GM20000 (cell line): Measurements from ENCODE around the gene CDKAL1.

Experiments used
- DNase-seq: peaks from one replicate; pipeline ENCODE4 v3.0.0; 2012; ENCODE audit warnings: low spot score
- TF ChIP-seq, protein P1 (sequence below): IDR thresholded peaks from 2 replicates; pipeline ENCODE4 v1.5.1; 2012; ENCODE audit warnings: mild to moderate bottlenecking, control low read depth; ENCODE audit errors: extremely low read depth, missing control alignments

Gene CDKAL1

DNA sequence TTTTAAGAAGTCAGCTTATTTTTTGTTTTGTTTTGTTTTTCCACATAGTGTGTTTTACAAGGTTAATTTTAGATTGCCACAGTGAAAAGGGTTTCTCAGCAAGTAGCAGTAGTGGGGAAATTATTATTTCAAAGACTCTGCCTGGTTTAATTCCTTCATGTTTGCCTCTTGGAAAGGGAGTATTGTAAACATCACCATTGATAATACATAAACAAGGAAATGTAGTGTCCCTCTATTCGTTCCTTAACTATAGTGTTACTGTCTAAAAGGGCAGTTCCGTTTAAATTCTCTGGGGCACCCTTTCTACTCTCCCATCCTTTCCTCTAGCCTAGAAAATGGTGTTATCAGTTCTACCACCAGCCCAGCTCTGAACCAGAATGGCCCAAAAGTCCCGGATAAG lies 668.3 kb downstream of the CDKAL1 start:
- no peak for DNase-seq

DNA sequence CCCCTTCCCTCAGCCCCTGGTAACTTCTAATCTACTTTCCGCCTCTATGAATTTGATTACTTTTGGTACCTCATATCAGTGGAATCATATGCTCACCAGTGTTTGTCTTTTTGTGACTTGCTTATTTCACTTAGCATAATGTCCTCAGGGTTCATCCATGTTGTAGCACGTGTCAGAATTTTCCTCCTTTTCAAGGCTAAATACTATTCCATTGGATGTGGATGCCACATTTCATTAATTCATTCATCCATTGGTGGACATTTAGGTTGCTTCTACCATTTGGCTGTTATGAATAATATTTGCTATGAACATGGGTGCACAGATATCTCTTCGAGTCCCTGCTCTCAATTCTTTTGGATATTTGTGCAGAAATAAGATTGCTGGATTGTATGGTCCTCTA lies 670.7 kb downstream of the CDKAL1 start:
- no peak for DNase-seq
- TF ChIP-seq, protein P1, sequence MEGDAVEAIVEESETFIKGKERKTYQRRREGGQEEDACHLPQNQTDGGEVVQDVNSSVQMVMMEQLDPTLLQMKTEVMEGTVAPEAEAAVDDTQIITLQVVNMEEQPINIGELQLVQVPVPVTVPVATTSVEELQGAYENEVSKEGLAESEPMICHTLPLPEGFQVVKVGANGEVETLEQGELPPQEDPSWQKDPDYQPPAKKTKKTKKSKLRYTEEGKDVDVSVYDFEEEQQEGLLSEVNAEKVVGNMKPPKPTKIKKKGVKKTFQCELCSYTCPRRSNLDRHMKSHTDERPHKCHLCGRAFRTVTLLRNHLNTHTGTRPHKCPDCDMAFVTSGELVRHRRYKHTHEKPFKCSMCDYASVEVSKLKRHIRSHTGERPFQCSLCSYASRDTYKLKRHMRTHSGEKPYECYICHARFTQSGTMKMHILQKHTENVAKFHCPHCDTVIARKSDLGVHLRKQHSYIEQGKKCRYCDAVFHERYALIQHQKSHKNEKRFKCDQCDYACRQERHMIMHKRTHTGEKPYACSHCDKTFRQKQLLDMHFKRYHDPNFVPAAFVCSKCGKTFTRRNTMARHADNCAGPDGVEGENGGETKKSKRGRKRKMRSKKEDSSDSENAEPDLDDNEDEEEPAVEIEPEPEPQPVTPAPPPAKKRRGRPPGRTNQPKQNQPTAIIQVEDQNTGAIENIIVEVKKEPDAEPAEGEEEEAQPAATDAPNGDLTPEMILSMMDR, result no peak

More for the DNA sequence above, 668.3 kb downstream of the CDKAL1 start:
- TF ChIP-seq, protein P1, result no peak

DNA sequence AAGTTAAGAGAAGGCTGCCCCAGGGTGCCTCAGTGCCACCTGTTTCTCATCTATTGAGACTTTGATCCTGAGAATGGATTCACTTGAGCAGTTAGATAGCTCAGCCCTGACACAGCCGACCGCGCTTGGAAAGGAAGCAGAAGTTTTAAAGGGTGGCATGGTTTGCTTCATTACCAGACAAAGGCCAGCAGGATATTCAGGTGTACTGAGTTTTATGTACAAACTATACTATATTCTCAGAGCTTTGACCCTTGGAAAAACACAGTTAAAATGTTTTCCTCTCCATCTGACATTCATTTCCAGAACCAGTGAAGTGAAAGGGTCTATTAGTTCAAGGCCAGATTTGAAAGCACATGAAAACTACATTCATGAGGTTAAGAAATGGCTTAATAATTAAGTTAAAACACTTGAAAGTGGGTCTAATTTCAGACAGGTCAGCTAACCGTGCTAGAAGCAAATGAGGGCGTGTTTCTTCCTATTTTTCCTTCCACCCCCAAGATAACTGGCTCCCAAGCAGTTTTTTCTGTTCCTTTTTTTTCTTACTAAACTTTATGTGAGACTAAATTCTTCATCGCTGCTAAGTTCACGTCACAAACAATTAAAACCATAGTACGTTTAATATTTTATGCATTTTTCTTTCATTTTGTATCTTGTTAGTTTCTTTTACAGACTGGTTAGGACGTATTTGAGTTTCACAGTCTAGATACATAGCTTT lies 674.0 kb downstream of the CDKAL1 start:
- TF ChIP-seq, protein P1, result no peak
- DNase-seq, result no peak

DNA sequence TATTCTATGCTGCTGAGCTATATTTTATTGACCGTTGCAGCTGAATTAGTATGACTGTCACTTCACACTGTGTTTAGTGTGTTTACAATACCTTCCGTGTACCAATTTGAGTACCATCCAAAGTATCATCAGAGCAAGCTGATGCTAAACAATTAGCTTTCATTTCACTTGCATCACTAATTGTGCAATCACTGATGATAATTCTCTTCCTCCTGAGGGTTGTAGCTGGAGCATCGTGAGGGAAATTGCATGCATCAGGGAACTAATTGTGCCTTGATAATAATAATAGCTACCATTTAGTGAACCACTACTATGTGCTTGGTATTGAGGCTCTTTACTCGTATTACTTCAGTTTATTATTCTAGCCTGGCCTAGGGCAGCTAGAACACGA lies 674.5 kb downstream of the CDKAL1 start:
- DNase-seq, result no peak
- TF ChIP-seq, protein P1, result no peak

DNA sequence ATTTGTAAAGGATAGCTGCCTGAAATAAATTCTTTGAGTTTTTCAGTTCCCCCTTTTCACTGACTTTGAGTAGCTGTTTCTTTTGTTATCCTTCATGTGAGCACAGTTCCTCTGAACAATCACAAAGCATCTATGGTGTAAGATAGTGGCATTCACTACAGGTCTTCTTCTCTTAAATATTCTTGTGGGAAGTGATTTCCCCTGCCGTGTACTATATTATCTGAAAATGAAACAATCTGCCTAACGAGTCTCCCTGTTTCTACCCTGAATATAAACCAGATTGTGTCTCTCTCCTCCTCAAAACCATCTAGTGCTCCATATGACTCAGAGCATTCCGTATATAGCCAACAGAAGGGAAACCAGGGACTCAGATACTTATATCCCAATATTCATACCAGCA lies 679.2 kb downstream of the CDKAL1 start:
- TF ChIP-seq, protein P1, result no peak
- DNase-seq, result peak; percentile 54

DNA sequence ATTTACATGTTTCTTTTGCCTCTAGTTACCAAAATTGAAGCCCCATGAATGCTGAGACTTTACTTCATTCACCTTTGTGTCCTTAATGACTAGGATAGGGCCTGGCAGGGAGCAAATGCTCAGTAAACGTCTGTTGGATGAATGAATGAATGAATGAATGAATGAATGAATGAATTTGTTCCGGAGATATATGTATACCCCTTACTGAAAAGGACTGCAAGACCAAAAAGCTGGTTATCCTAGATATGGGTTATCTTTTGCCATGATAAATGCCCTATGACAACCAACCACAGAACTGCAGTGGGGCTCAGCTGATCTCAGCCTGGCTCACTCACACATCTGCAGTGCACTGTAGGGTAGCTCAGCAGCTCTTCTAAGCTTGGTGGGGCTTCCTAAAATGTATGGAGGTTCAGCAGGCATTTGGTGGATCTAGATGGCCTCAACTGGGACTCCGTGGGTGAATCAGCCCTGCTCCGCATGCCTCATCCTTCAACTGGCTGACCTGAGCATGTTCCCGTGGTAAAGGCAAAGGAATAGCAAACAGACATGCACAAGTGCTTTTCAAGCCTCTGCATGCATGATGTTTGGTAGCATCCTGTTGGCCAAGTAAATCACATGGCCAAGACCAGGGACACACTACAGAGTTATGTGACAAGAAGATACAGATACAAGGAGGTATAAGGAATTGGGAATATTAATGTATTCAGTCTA lies 680.6 kb downstream of the CDKAL1 start:
- no peak for DNase-seq
- TF ChIP-seq, protein P1, result no peak

DNA sequence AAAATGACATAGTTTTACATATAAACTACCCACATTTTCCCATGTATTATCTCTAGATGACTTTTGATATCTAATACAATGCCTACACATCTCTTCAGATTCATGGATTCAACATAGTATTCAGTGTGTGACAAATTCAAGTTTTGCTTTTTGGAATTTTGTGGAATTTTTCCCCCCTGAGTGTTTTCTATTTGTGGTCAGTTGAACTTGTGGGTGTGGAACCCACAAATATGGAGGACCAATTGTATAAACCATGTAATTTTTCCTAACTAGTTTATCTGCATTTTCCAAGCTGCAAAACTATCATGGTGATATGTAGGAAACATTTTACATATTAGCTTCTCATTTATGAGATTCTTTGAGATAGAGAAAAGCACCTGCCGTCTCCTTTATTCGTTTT lies 685.0 kb downstream of the CDKAL1 start:
- TF ChIP-seq, protein P1, result no peak
- no peak for DNase-seq
